ENCODE results near the gene LRRC36. TPM values are rescaled to one million over a fixed set of nuclear protein-coding genes. Genes with fewer than 3 reads are reported as not detected.

The LRRC36 gene
- total and polyA plus RNA-seq, 2 donors from 2014 or later, result 2.6 to 3.1 TPM

DNA sequence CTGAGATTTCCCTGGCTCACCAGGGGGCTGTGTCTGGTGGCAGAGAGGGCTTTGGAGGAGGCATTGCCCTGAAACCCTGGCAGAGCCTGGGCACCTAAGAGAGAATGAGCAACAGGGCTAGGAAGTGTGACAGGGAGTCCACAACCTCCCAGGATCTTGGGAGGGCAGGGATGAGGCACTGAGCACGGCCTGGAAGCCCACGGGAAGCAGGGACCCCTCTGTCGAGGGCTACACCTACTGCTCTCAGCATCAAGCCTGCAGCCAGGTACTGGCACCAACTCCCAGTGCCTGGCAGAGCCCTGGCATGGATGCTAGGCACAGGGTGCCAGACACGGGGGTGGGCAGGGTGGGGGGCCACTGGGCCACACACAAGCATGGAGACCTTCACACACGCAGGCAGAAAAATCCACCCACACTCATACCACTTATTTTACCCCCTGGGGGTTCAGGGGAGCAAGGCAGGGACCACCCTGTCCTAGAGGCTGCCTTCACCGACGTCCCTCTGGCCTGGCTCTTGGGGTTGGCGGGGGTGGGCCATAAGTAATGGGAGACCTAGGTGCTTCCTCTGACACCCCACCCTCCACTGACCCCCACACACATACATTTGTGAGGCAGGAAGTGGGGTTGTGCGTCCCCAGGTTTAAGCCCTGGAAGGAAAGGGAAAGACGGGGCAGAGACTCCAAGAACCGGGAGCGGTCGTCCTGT lies 103.3 kb downstream of the LRRC36 start:
- DNase-seq (peak in 1 of 5 donors; percentile 61), FAIRE-seq (no peak)
- Histone ChIP-seq H3K4me1 (ENCODE audit: control insufficient read depth in 2 of 3, insufficient read depth in 2 of 3, low read depth in 1 of 3, low read length in 3 of 3) (peaks cover 0 to 37% (median 28%) of the 10 kb centered on the region in 3 donors), H3K27ac (ENCODE audit: low read depth in 2 of 2, low read length in 2 of 2) (peak overlapping the region; percentile 80 to 96), H3K36me3 (ENCODE audit: control insufficient read depth in 2 of 3, insufficient read depth in 3 of 3, low read length in 3 of 3) (peaks cover 0 to 3% (median 0%) of the 10 kb centered on the region in 3 donors), H3K9ac (ENCODE audit: low read length in 3 of 3) (peak overlapping the region in 2 of 3 donors; percentile 54 to 59), H3K9me3 (ENCODE audit: control insufficient read depth in 2 of 3, insufficient read depth in 1 of 3, low read length in 3 of 3) (no peaks in the 10 kb centered on the region), H3K4me3 (ENCODE audit: low read length in 3 of 3) (peak overlapping the region in 2 of 3 donors; percentile 39 to 67), H3K27me3 (ENCODE audit: control insufficient read depth, insufficient read depth, low read length) (peaks cover 3% of the 10 kb centered on the region)
- intact Hi-C loops (cut with DNase I), result loop anchor here (5.0 kb wide), 1 partner anchor 37 kb away; no protein-coding TSS in a partner anchor
- TF ChIP-seq, protein P1, sequence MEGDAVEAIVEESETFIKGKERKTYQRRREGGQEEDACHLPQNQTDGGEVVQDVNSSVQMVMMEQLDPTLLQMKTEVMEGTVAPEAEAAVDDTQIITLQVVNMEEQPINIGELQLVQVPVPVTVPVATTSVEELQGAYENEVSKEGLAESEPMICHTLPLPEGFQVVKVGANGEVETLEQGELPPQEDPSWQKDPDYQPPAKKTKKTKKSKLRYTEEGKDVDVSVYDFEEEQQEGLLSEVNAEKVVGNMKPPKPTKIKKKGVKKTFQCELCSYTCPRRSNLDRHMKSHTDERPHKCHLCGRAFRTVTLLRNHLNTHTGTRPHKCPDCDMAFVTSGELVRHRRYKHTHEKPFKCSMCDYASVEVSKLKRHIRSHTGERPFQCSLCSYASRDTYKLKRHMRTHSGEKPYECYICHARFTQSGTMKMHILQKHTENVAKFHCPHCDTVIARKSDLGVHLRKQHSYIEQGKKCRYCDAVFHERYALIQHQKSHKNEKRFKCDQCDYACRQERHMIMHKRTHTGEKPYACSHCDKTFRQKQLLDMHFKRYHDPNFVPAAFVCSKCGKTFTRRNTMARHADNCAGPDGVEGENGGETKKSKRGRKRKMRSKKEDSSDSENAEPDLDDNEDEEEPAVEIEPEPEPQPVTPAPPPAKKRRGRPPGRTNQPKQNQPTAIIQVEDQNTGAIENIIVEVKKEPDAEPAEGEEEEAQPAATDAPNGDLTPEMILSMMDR (IDR thresholded peaks at IDR 0.05; ENCODE audit: borderline replicate concordance, extremely low read depth, insufficient read depth), result no peak

DNA sequence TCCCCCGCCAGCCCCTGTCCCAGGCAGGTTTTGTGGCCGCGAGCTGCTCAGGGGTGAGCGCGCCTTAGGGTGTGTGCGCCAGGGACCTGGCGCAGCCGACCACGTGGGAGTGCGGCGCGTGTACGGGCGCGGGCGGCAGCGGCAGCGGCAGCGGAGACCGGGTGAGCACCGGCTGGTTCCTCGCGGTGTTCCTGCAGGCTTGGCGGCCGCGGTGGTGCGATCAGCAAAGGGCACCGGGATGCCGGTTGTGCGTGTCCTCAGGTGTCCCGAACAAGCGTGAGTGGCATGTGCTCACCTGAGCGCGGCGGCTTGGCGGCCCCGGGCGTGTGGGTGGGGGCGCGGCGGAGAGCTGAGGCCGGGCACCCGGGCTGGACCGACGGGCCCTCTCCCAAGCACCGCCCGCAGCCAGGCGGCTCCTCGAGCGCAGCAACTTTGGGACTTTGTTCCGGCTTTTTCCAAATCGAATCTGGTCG lies 103.9 kb downstream of the LRRC36 start:
- TF ChIP-seq, protein P1 (IDR thresholded peaks at IDR 0.05; ENCODE audit: borderline replicate concordance, extremely low read depth, insufficient read depth), result no peak
- peak overlapping the region in 2 of 3 donors; percentile 49 to 59 for H3K9ac ChIP-seq (ENCODE audit: low read length in 3 of 3)
- FAIRE-seq (no peak), DNase-seq (peak in 3 of 5 donors; percentile 52 to 89 (median 55))
- no peaks in the 10 kb centered on the region for H3K9me3 ChIP-seq (ENCODE audit: control insufficient read depth in 2 of 3, insufficient read depth in 1 of 3, low read length in 3 of 3)
- peaks cover 0 to 3% (median 0%) of the 10 kb centered on the region in 3 donors for H3K36me3 ChIP-seq (ENCODE audit: control insufficient read depth in 2 of 3, insufficient read depth in 3 of 3, low read length in 3 of 3)
- peaks cover 0 to 42% (median 32%) of the 10 kb centered on the region in 3 donors for H3K4me1 ChIP-seq (ENCODE audit: control insufficient read depth in 2 of 3, insufficient read depth in 2 of 3, low read depth in 1 of 3, low read length in 3 of 3)
- peaks cover 3% of the 10 kb centered on the region for H3K27me3 ChIP-seq (ENCODE audit: control insufficient read depth, insufficient read depth, low read length)
- H3K4me3 ChIP-seq (ENCODE audit: low read length in 3 of 3), result peak overlapping the region in 2 of 3 donors; percentile 28 to 67
- H3K27ac ChIP-seq (ENCODE audit: low read depth in 2 of 2, low read length in 2 of 2), result peak overlapping the region; percentile 80 to 96
- intact Hi-C loops (cut with DNase I), result no loop called here

DNA sequence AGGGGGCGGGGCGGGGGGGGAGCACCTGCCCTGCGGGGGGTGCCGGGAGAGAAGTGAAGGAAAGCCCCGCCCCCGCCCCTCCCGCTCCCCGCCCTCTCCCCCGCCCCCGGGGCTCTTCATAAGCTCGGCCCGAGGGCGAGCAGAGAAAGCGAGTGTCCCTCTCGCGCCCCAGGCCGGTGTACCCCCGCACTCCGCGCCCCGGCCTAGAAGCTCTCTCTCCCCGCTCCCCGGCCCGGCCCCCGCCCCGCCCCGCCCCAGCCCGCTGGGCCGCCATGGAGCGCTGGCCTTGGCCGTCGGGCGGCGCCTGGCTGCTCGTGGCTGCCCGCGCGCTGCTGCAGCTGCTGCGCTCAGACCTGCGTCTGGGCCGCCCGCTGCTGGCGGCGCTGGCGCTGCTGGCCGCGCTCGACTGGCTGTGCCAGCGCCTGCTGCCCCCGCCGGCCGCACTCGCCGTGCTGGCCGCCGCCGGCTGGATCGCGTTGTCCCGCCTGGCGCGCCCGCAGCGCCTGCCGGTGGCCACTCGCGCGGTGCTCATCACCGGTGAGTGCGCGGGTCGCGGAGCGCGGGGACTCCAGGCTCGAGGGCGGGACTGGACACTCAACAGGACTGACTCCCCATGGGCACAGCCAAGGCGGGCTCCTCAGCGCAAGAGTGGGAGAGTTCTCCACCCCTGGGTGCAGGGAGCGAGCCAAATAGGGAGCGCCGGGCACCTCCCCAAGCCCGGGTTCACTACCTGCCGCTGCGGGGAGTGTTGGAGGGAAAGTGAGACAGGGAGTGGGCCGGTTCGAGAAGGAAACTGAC lies 104.6 kb downstream of the LRRC36 start, which contains the start of gene HSD11B2:
TSS of gene HSD11B2 (plus strand) at position 145 of the 798 bp plus-strand sequence. CDS start at position 273, 128 bp downstream.
- Histone ChIP-seq H3K27ac (ENCODE audit: low read depth in 2 of 2, low read length in 2 of 2) (peak within 1 kb of the TSS; percentile 93 to 98), H3K36me3 (ENCODE audit: control insufficient read depth in 2 of 3, insufficient read depth in 3 of 3, low read length in 3 of 3) (peaks cover 0 to 3% (median 0%) of the 10 kb centered on the region in 3 donors), H3K4me1 (ENCODE audit: control insufficient read depth in 2 of 3, insufficient read depth in 2 of 3, low read depth in 1 of 3, low read length in 3 of 3) (peaks cover 0 to 47% (median 35%) of the 10 kb centered on the region in 3 donors), H3K27me3 (ENCODE audit: control insufficient read depth, insufficient read depth, low read length) (peaks cover 3% of the 10 kb centered on the region), H3K4me3 (ENCODE audit: low read length in 3 of 3) (peak within 1 kb of the TSS; percentile 61 to 86 (median 70)), H3K9me3 (ENCODE audit: control insufficient read depth in 2 of 3, insufficient read depth in 1 of 3, low read length in 3 of 3) (no peaks in the 10 kb centered on the region), H3K9ac (ENCODE audit: low read length in 3 of 3) (peak within 1 kb of the TSS in 2 of 3 donors; percentile 63 to 95)
- intact Hi-C loops (cut with DNase I), result no loop called here
- TF ChIP-seq, protein P1 (IDR thresholded peaks at IDR 0.05; ENCODE audit: borderline replicate concordance, extremely low read depth, insufficient read depth), result no peak
- no peak for FAIRE-seq
- peak; percentile 66 to 87 (median 80) for DNase-seq

Data from kidney (tissue), 14 donors.